ENCODE data around the gene NOVA2. TPM values are rescaled to one million over a fixed set of nuclear protein-coding genes. Genes with fewer than 3 reads are reported as not detected.

NOVA2 gene
- total RNA-seq = 5.9 TPM
- long read RNA-seq, partial matches to known transcripts = 0 of 6 reads
- long read RNA-seq, other reads (novel, unspliced or antisense) = 6 of 6 reads

GRCh38 chr19:45973553-45974338 lies at the start of gene NOVA2:
NOVA2 (minus strand) TSS chr19:45973865; CDS start chr19:45973351, 514 bp downstream.
- intact Hi-C loops (cut with DNase I) = no loop called here
- peak; percentile 84 for DNase-seq (ENCODE audit: low spot score)

- intact Hi-C loops (cut with DNase I) = no loop called here
- no peak for DNase-seq (ENCODE audit: low spot score)
These were observed 49.7 kb upstream of the NOVA2 start for GRCh38 chr19:46023311-46023779.

- DNase-seq (ENCODE audit: low spot score) = no peak
- intact Hi-C loops (cut with DNase I) = no loop called here
These were observed 49.0 kb upstream of the NOVA2 start, which contains the start of gene PGLYRP1 for GRCh38 chr19:46022431-46023310. PGLYRP1 (minus strand) TSS chr19:46023053; CDS start chr19:46023021, 32 bp downstream.

- DNase-seq (ENCODE audit: low spot score) = no peak
- intact Hi-C loops (cut with DNase I) = no loop called here
These were observed 48.4 kb upstream of the NOVA2 start for GRCh38 chr19:46022061-46022430.

- intact Hi-C loops (cut with DNase I) = no loop called here
These were observed 47.9 kb upstream of the NOVA2 start for GRCh38 chr19:46021531-46022041.

GRCh38 chr19:46020819-46021125 lies 47.1 kb upstream of the NOVA2 start:
- intact Hi-C loops (cut with DNase I) = no loop called here
- no peak for DNase-seq (ENCODE audit: low spot score)

More at GRCh38 chr19:46021531-46022041, 47.9 kb upstream of the NOVA2 start:
- DNase-seq (ENCODE audit: low spot score) = no peak

GRCh38 chr19:46019270-46019669 lies 45.6 kb upstream of the NOVA2 start:
- intact Hi-C loops (cut with DNase I) = loop anchor here (5.0 kb wide), 1 partner anchor 92 kb away; no protein-coding TSS in a partner anchor
- DNase-seq (ENCODE audit: low spot score) = no peak

GRCh38 chr19:46018729-46019251 lies 45.1 kb upstream of the NOVA2 start:
- no peak for DNase-seq (ENCODE audit: low spot score)
- intact Hi-C loops (cut with DNase I) = loop anchor here (5.0 kb wide), 1 partner anchor 91 kb away; no protein-coding TSS in a partner anchor

GRCh38 chr19:46017874-46018675 lies 44.4 kb upstream of the NOVA2 start:
- intact Hi-C loops (cut with DNase I) = loop anchor here (5.0 kb wide), 1 partner anchor 91 kb away; no protein-coding TSS in a partner anchor
- DNase-seq (ENCODE audit: low spot score) = no peak

- intact Hi-C loops (cut with DNase I) = loop anchor here (5.0 kb wide), 1 partner anchor 90 kb away; no protein-coding TSS in a partner anchor
- DNase-seq (ENCODE audit: low spot score) = no peak
These were observed 43.4 kb upstream of the NOVA2 start for GRCh38 chr19:46017095-46017429.

GRCh38 chr19:46016426-46017094 lies 42.9 kb upstream of the NOVA2 start:
- intact Hi-C loops (cut with DNase I) = loop anchor here (5.0 kb wide), 1 partner anchor 89 kb away; no protein-coding TSS in a partner anchor
- DNase-seq (ENCODE audit: low spot score) = peak; percentile 94

- intact Hi-C loops (cut with DNase I) = loop anchor here (5.0 kb wide), 1 partner anchor 89 kb away; no protein-coding TSS in a partner anchor
- no peak for DNase-seq (ENCODE audit: low spot score)
These were observed 42.2 kb upstream of the NOVA2 start for GRCh38 chr19:46015687-46016425.

GRCh38 chr19:46014941-46015686 lies 41.4 kb upstream of the NOVA2 start:
- peak; percentile 90 for DNase-seq (ENCODE audit: low spot score)
- intact Hi-C loops (cut with DNase I) = loop anchor here (5.0 kb wide), 1 partner anchor 88 kb away; no protein-coding TSS in a partner anchor

- no peak for DNase-seq (ENCODE audit: low spot score)
- intact Hi-C loops (cut with DNase I) = no loop called here
These were observed 40.9 kb upstream of the NOVA2 start for GRCh38 chr19:46014534-46014933.

GRCh38 chr19:46009530-46010510 lies 36.2 kb upstream of the NOVA2 start:
- DNase-seq (ENCODE audit: low spot score) = no peak
- intact Hi-C loops (cut with DNase I) = no loop called here

- no peak for DNase-seq (ENCODE audit: low spot score)
- intact Hi-C loops (cut with DNase I) = no loop called here
These were observed 32.7 kb upstream of the NOVA2 start for GRCh38 chr19:46006411-46006810.

Measured in cardiac septum (tissue), 1 donor.